C4-2B (cell line): ENCODE data around the gene DGCR8.

Experiments used
- CTCF ChIP-seq: fragments of 450-650 bp; conservative IDR thresholded peaks from 2 replicates; pipeline ENCODE4 v1.5.1; 2017; ENCODE audit warnings: mild to moderate bottlenecking
- ZFX ChIP-seq: fragments of 450-650 bp; IDR thresholded peaks from 2 replicates; pipeline ENCODE4 v1.6.1; 2017

- TF ChIP-seq CTCF: no peak
- TF ChIP-seq ZFX: no peak
Observed at GRCh38 chr22:20044495-20045151, 35.4 kb upstream of the DGCR8 start.
